Loucy (cell line): ENCODE data around the gene SRGN.

Experiments used
- H2AFZ ChIP-seq: fragments of 200-600 bp; sonication (generic); 2 replicates; pipeline ENCODE4 v1.6.0; 2016; ENCODE audit warnings: antibody characterized with exemption, mild to moderate bottlenecking, low read length, moderate library complexity
- H3F3A ChIP-seq: fragments of 200-600 bp; 2 replicates; pipeline ENCODE4 v1.6.0; 2016; ENCODE audit warnings: antibody characterized with exemption, low read depth, mild to moderate bottlenecking
- H3K27me3 ChIP-seq: fragments of 200-600 bp; sonication (generic); 2 replicates; pipeline ENCODE4 v1.6.1; 2014; ENCODE audit warnings: low read length, mild to moderate bottlenecking; ENCODE audit not compliant: insufficient read depth, poor library complexity, severe bottlenecking
- H3K36me3 ChIP-seq: fragments of 200-600 bp; sonication (generic); 2 replicates; pipeline ENCODE4 v1.6.1; 2016; ENCODE audit warnings: low read length; ENCODE audit not compliant: insufficient read depth
- H3K4me1 ChIP-seq: fragments of 200-600 bp; sonication (generic); 2 replicates; pipeline ENCODE4 v1.5.1; 2014; ENCODE audit warnings: low read length, mild to moderate bottlenecking; ENCODE audit not compliant: insufficient read depth, poor library complexity, severe bottlenecking
- H3K4me2 ChIP-seq: fragments of 200-600 bp; sonication (generic); 2 replicates; pipeline ENCODE4 v1.6.0; 2014; ENCODE audit warnings: antibody characterized with exemption, low read length, low read depth, mild to moderate bottlenecking; ENCODE audit not compliant: poor library complexity, severe bottlenecking
- H3K4me3 ChIP-seq: fragments of 200-600 bp; sonication (generic); 2 replicates; pipeline ENCODE4 v1.5.1; 2014; ENCODE audit warnings: low read length, mild to moderate bottlenecking, mixed read lengths; ENCODE audit not compliant: poor library complexity, severe bottlenecking
- H3K79me2 ChIP-seq: fragments of 200-600 bp; sonication (generic); 2 replicates; pipeline ENCODE4 v1.6.1; 2014; ENCODE audit warnings: low read length; ENCODE audit not compliant: insufficient read depth
- H3K9ac ChIP-seq: fragments of 200-600 bp; sonication (generic); 2 replicates; pipeline ENCODE4 v1.6.0; 2014; ENCODE audit warnings: mild to moderate bottlenecking, low read depth, low read length, moderate library complexity; ENCODE audit not compliant: poor library complexity, severe bottlenecking
- H3K9me2 ChIP-seq: fragments of 200-600 bp; sonication (generic); replicated peaks from 2 replicates; pipeline ENCODE4 v1.6.1; 2016; ENCODE audit warnings: low read depth, low read length, mixed read lengths
- H3K9me3 ChIP-seq: fragments of 200-600 bp; sonication (generic); 2 replicates; pipeline ENCODE4 v1.6.1; 2014; ENCODE audit warnings: mild to moderate bottlenecking, antibody characterized with exemption, low read length, low read depth; ENCODE audit not compliant: insufficient read depth
- H4K20me1 ChIP-seq: fragments of 200-600 bp; sonication (generic); 2 replicates; pipeline ENCODE4 v1.6.0; 2014; ENCODE audit warnings: antibody characterized with exemption, low read length, mild to moderate bottlenecking; ENCODE audit not compliant: insufficient read depth, poor library complexity, severe bottlenecking
- CTCF ChIP-seq: fragments of 200-600 bp; sonication (generic); conservative IDR thresholded peaks from 2 replicates; pipeline ENCODE4 v1.5.1; 2014; ENCODE audit warnings: mild to moderate bottlenecking, antibody characterized with exemption, low read length
- EZH2phosphoT487 ChIP-seq: fragments of 200-600 bp; IDR thresholded peaks from 2 replicates; pipeline ENCODE4 v1.6.1; 2018; ENCODE audit warnings: antibody characterized with exemption, mild to moderate bottlenecking, moderate library complexity, borderline replicate concordance

Gene SRGN

GRCh38 chr10:69080226-69080625 is 7.7 kb upstream of the SRGN start:
- Histone ChIP-seq H2AFZ (0 out of 2 replicates have a peak overlapping the region, but pooled peaks have one; percentile 19), H3K9ac (no peak overlapping the region), H3K9me2 (no peaks in the 10 kb centered on the region), H3F3A (no peaks in the 10 kb centered on the region), H3K9me3 (no peaks in the 10 kb centered on the region), H3K4me3 (no peak overlapping the region), H3K79me2 (no peaks in the 10 kb centered on the region), H3K4me1 (no peaks in the 10 kb centered on the region), H3K27me3 (no peaks in the 10 kb centered on the region), H3K4me2 (no peak overlapping the region), H4K20me1 (no peaks in the 10 kb centered on the region), H3K36me3 (no peaks in the 10 kb centered on the region)
- TF ChIP-seq EZH2phosphoT487, result no peak
- no peak for TF ChIP-seq CTCF

GRCh38 chr10:69086001-69086509 is 1.8 kb upstream of the SRGN start:
- Histone ChIP-seq H3K9ac (no peak overlapping the region), H3K9me3 (no peaks in the 10 kb centered on the region), H3K4me3 (no peak overlapping the region), H3F3A (no peaks in the 10 kb centered on the region), H4K20me1 (no peaks in the 10 kb centered on the region), H3K4me1 (peaks cover 35% of the 10 kb centered on the region), H3K4me2 (peak overlapping the region; percentile 48), H3K79me2 (peaks cover 15% of the 10 kb centered on the region), H2AFZ (peak overlapping the region; percentile 72), H3K27me3 (no peaks in the 10 kb centered on the region), H3K9me2 (no peaks in the 10 kb centered on the region), H3K36me3 (no peaks in the 10 kb centered on the region)
- TF ChIP-seq EZH2phosphoT487, result no peak
- TF ChIP-seq CTCF, result no peak

GRCh38 chr10:69088471-69088769 is 517 bp downstream of the SRGN start:
- no peaks in the 10 kb centered on the region for H3K27me3 ChIP-seq
- H3F3A ChIP-seq, result no peaks in the 10 kb centered on the region
- no peaks in the 10 kb centered on the region for H4K20me1 ChIP-seq
- no peaks in the 10 kb centered on the region for H3K9me2 ChIP-seq
- H3K4me3 ChIP-seq, result peak overlapping the region; percentile 84
- H3K4me1 ChIP-seq, result peaks cover 49% of the 10 kb centered on the region
- H3K9me3 ChIP-seq, result no peaks in the 10 kb centered on the region
- no peaks in the 10 kb centered on the region for H3K36me3 ChIP-seq
- H3K9ac ChIP-seq, result peak overlapping the region; percentile 81
- TF ChIP-seq CTCF, result no peak
- TF ChIP-seq EZH2phosphoT487, result no peak
- peak overlapping the region; percentile 99 for H3K4me2 ChIP-seq
- H3K79me2 ChIP-seq, result peaks cover 24% of the 10 kb centered on the region
- H2AFZ ChIP-seq, result peak overlapping the region; percentile 74
